ENCODE measurements around the gene DUSP21.

DNA sequence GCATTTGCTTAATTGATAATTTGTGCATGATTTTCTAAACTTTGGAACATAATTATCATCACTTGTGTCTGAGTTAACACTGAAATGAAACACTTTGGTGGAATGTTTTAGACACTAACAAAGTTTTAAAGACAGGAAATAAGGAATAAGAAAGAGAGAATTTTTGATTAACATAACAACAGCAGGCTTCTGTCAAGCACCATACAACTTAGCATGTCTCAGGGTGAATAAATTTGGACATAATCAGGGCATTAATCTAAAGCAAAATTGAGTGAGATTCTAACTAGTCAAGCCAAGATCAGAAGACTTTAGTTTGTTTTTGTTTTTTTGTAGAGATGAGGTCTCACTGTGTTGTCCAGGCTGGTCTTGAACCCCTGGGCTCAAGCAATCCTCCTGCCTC, 28.1 kb upstream of the DUSP21 start:
- TF ChIP-seq, protein P1, sequence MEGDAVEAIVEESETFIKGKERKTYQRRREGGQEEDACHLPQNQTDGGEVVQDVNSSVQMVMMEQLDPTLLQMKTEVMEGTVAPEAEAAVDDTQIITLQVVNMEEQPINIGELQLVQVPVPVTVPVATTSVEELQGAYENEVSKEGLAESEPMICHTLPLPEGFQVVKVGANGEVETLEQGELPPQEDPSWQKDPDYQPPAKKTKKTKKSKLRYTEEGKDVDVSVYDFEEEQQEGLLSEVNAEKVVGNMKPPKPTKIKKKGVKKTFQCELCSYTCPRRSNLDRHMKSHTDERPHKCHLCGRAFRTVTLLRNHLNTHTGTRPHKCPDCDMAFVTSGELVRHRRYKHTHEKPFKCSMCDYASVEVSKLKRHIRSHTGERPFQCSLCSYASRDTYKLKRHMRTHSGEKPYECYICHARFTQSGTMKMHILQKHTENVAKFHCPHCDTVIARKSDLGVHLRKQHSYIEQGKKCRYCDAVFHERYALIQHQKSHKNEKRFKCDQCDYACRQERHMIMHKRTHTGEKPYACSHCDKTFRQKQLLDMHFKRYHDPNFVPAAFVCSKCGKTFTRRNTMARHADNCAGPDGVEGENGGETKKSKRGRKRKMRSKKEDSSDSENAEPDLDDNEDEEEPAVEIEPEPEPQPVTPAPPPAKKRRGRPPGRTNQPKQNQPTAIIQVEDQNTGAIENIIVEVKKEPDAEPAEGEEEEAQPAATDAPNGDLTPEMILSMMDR (IDR thresholded peaks at IDR 0.05): no peak
- no peak for TF ChIP-seq POLR2A (IDR thresholded peaks at IDR 0.05)

Data from thyroid gland (tissue), 4 donors.